ACHN (cell line): Measurements from ENCODE around the gene TLE2.
"Not testable (repeated sequence)": the region's sequence is repeated elsewhere in the genome, so short reads cannot be mapped to it uniquely, and the experiment has no call there.

Experiments
- DNase-seq: peaks from one replicate; pipeline ENCODE4 v3.0.0-alpha.2; 2015
- in situ Hi-C: cut with HindIII; loops from 2 replicates; pipeline ENCODE4 v1.10.0; 2017; ENCODE audit warnings: low sequenced_read_pairs, low pct_ligation_motif_present, low pct_unique_long_range_greater_than_20kb

Gene TLE2

GRCh38 chr19:3020321-3020960 is 8.6 kb downstream of the TLE2 start:
- DNase-seq = no peak
- in situ Hi-C loops = no loop called here

- DNase-seq = no peak
- in situ Hi-C loops = no loop called here
Observed at GRCh38 chr19:3019211-3019854, 9.7 kb downstream of the TLE2 start.

- no peak for DNase-seq
- in situ Hi-C loops = no loop called here
Observed at GRCh38 chr19:3017923-3018322, 11.2 kb downstream of the TLE2 start.

GRCh38 chr19:3015126-3016057 is 13.7 kb downstream of the TLE2 start:
- in situ Hi-C loops = no loop called here
- DNase-seq = no peak

GRCh38 chr19:3014135-3014534 is 14.9 kb downstream of the TLE2 start:
- in situ Hi-C loops = no loop called here
- no peak for DNase-seq

GRCh38 chr19:3013263-3013725 is 15.8 kb downstream of the TLE2 start:
- DNase-seq = no peak
- in situ Hi-C loops = no loop called here

- no peak for DNase-seq
- in situ Hi-C loops = no loop called here
Observed at GRCh38 chr19:3012621-3013262, 16.3 kb downstream of the TLE2 start.

GRCh38 chr19:3012059-3012458 is 17.0 kb downstream of the TLE2 start:
- in situ Hi-C loops, DNase-seq: not testable (repeated sequence)

GRCh38 chr19:3010871-3011270 is 18.2 kb downstream of the TLE2 start:
- in situ Hi-C loops = no loop called here
- no peak for DNase-seq

GRCh38 chr19:3008994-3009393 is 20.1 kb downstream of the TLE2 start:
- in situ Hi-C loops = no loop called here
- no peak for DNase-seq

GRCh38 chr19:3007975-3008374 is 21.1 kb downstream of the TLE2 start:
- no peak for DNase-seq

GRCh38 chr19:3006075-3006767 is 22.9 kb downstream of the TLE2 start:
- DNase-seq = no peak
- in situ Hi-C loops = no loop called here

More at GRCh38 chr19:3007975-3008374, 21.1 kb downstream of the TLE2 start:
- in situ Hi-C loops = no loop called here

GRCh38 chr19:3005345-3005744 is 23.7 kb downstream of the TLE2 start:
- no peak for DNase-seq
- in situ Hi-C loops = no loop called here

GRCh38 chr19:3004522-3004921 is 24.6 kb downstream of the TLE2 start:
- DNase-seq = no peak
- in situ Hi-C loops = no loop called here

- no peak for DNase-seq
- in situ Hi-C loops = no loop called here
Observed at GRCh38 chr19:3003046-3003445, 26.0 kb downstream of the TLE2 start.

GRCh38 chr19:3001235-3001800 is 27.8 kb downstream of the TLE2 start:
- in situ Hi-C loops = no loop called here
- no peak for DNase-seq

GRCh38 chr19:2998642-2999041 is 30.4 kb downstream of the TLE2 start:
- DNase-seq = no peak
- in situ Hi-C loops = no loop called here

GRCh38 chr19:2997720-2998119 is 31.4 kb downstream of the TLE2 start:
- in situ Hi-C loops = no loop called here
- DNase-seq = no peak
